AG04449 (cell line): ENCODE measurements around the gene WDR76.
"Not testable (repeated sequence)": the region's sequence is repeated elsewhere in the genome, so short reads cannot be mapped to it uniquely, and the experiment has no call there.

Experiments
- CTCF ChIA-PET: fragments of 350-600 bp; formaldehyde crosslinking; extraction: SDS; loops from one replicate; lab custom pipeline; 2021; ENCODE audit warnings: antibody characterized with exemption; lab: Yijun Ruan, JAX
- POLR2A ChIA-PET: fragments of 400-600, 350-600 bp; formaldehyde crosslinking; extraction: SDS; loops from one replicate; lab custom pipeline; 2020; ENCODE audit warnings: antibody characterized with exemption, inconsistent platforms; lab: Yijun Ruan, JAX
- DNase-seq: peaks from one replicate; pipeline ENCODE4 v3.0.0-alpha.2; 2010; ENCODE audit warnings: low read depth, low spot score
- H3K4me3 ChIP-seq: 2 replicates; pipeline ENCODE4 v1.5.1; 2011; ENCODE audit warnings: low read depth, mild to moderate bottlenecking, control low read depth, low read length
- TF ChIP-seq, protein P1 (sequence below): IDR thresholded peaks from one replicate; pipeline ENCODE4 v1.5.1; 2011; ENCODE audit warnings: mild to moderate bottlenecking, moderate library complexity, low read length, control low read depth, inconsistent platforms; ENCODE audit not compliant: insufficient read depth; ENCODE audit errors: missing control alignments

Gene WDR76

DNA sequence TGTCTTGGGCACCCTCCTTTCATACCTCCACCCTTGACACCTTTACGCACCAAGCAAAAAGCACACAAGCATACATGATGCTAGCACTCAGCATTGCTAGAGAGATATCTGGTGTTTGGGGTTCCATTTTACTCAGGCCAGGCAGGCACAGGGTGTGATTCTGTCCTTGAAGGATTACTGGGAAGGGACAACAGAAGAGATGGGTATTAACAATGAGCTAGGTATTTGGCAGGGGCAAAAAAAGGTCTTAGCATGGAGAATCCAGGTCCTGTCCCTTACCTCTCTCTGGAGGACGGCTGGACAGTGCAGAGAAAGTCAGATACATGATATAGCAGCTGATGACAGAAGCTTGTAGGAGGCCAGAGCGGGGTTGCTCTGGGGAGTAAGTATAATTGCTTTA is 30.2 kb upstream of the WDR76 start:
- DNase-seq, result no peak
- CTCF ChIA-PET, result interaction anchor here (3.9 to 4.1 kb wide), 2 partner anchors 19 to 25 kb away, joined by 17 to 20 read pairs; partner anchors contain the start of gene ELL3
- H3K4me3 ChIP-seq, result no peak overlapping the region
- TF ChIP-seq, protein P1, sequence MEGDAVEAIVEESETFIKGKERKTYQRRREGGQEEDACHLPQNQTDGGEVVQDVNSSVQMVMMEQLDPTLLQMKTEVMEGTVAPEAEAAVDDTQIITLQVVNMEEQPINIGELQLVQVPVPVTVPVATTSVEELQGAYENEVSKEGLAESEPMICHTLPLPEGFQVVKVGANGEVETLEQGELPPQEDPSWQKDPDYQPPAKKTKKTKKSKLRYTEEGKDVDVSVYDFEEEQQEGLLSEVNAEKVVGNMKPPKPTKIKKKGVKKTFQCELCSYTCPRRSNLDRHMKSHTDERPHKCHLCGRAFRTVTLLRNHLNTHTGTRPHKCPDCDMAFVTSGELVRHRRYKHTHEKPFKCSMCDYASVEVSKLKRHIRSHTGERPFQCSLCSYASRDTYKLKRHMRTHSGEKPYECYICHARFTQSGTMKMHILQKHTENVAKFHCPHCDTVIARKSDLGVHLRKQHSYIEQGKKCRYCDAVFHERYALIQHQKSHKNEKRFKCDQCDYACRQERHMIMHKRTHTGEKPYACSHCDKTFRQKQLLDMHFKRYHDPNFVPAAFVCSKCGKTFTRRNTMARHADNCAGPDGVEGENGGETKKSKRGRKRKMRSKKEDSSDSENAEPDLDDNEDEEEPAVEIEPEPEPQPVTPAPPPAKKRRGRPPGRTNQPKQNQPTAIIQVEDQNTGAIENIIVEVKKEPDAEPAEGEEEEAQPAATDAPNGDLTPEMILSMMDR, result no peak
- POLR2A ChIA-PET, result interaction anchor here (1.1 kb wide), 1 partner anchor 28 kb away, joined by 3 read pairs; the partner anchor contains the start of gene MFAP1

GRCh38 chr15:43799209-43799944 is 27.4 kb upstream of the WDR76 start:
- H3K4me3 ChIP-seq, result no peak overlapping the region
- TF ChIP-seq, protein P1, result no peak
- DNase-seq, result no peak
- ChIA-PET CTCF (no interaction called here), POLR2A (no interaction called here)

- TF ChIP-seq, protein P1, result no peak
- CTCF ChIA-PET, result interaction anchor here (1.2 kb wide), 1 partner anchor 23 kb away, joined by 4 read pairs; no protein-coding TSS in a partner anchor
- H3K4me3 ChIP-seq, result peak within 1 kb of the TSS; percentile 89
- POLR2A ChIA-PET, result interaction anchor here (0.9 to 1.4 kb wide), 4 partner anchors 9 to 25 kb away, joined by 4 to 8 read pairs (median 6); partner anchors contain the start of genes ELL3 and MFAP1
- DNase-seq, result no peak
Measured at GRCh38 chr15:43799945-43800285, 26.9 kb upstream of the WDR76 start, which contains the start of gene SERINC4. SERINC4 (minus strand) TSS chr15:43800220; CDS start chr15:43799986, 234 bp downstream.

- peak; percentile 40 for DNase-seq
- peak within 1 kb of the TSS; percentile 89 for H3K4me3 ChIP-seq
- TF ChIP-seq, protein P1, result no peak
- POLR2A ChIA-PET, result interaction anchor here (0.6 to 1.4 kb wide), 6 partner anchors 9 to 31 kb away, joined by 3 to 8 read pairs (median 4); partner anchors contain the start of genes ELL3, MFAP1 and SERF2
- CTCF ChIA-PET, result interaction anchor here (1.2 kb wide), 1 partner anchor 22 kb away, joined by 4 read pairs; no protein-coding TSS in a partner anchor
Measured at GRCh38 chr15:43800286-43801141, 26.3 kb upstream of the WDR76 start, which contains the start of gene HYPK. HYPK (plus strand) TSS chr15:43800599; CDS start chr15:43800623, 24 bp downstream.

DNA sequence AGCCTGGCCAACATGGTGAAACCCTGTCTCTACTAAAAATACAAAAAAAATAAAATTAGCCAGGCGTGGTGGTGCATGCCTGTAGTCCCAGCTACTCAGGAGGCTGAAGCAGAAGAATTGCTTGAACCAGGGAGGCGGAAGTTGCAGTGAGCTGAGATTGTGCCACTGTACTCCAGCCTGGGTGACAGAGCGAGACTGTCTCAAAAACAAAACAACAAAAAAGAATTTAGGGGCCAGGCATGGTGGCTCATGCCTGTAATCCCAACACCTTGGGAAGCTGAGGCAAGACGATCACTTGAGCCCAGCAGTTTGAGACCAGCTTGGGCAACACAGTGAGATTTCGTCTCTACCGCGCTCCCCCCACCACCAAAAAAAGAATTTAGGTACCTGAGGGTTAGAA is 24.1 kb upstream of the WDR76 start:
- DNase-seq, POLR2A ChIA-PET, H3K4me3 ChIP-seq: not testable (repeated sequence)
- CTCF ChIA-PET, result interaction anchor here (1.4 kb wide), 1 partner anchor 25 kb away, joined by 3 read pairs; the partner anchor contains the start of gene ELL3

GRCh38 chr15:43808435-43808950 is 18.3 kb upstream of the WDR76 start:
- no peak overlapping the region for H3K4me3 ChIP-seq
- TF ChIP-seq, protein P1, result no peak
- CTCF ChIA-PET, result interaction anchor here (0.8 to 0.9 kb wide), 2 partner anchors 13 to 31 kb away, joined by 3 to 4 read pairs; no protein-coding TSS in a partner anchor
- no peak for DNase-seq
- POLR2A ChIA-PET, result interaction anchor here (2.0 kb wide), 1 partner anchor 8 kb away, joined by 5 read pairs; the partner anchor contains the start of genes HYPK and SERINC4
